DND-41 (cell line): ENCODE data around the gene FERMT2.

ENCODE experiments used
- EZH2 ChIP-seq: IDR thresholded peaks from 3 replicates; pipeline ENCODE4 v1.6.1; 2012; ENCODE audit warnings: borderline replicate concordance, low read depth, mild to moderate bottlenecking, moderate library complexity, low read length, inconsistent platforms; ENCODE audit not compliant: severe bottlenecking
- TF ChIP-seq, protein P1 (sequence below): IDR thresholded peaks from 2 replicates; pipeline ENCODE4 v1.5.1; 2012; ENCODE audit warnings: borderline replicate concordance, low read length, moderate library complexity, mild to moderate bottlenecking; ENCODE audit not compliant: poor library complexity, severe bottlenecking; ENCODE audit errors: extremely low read depth

GRCh38 chr14:52891800-52892199, 59.0 kb downstream of the FERMT2 start:
- TF ChIP-seq, protein P1, sequence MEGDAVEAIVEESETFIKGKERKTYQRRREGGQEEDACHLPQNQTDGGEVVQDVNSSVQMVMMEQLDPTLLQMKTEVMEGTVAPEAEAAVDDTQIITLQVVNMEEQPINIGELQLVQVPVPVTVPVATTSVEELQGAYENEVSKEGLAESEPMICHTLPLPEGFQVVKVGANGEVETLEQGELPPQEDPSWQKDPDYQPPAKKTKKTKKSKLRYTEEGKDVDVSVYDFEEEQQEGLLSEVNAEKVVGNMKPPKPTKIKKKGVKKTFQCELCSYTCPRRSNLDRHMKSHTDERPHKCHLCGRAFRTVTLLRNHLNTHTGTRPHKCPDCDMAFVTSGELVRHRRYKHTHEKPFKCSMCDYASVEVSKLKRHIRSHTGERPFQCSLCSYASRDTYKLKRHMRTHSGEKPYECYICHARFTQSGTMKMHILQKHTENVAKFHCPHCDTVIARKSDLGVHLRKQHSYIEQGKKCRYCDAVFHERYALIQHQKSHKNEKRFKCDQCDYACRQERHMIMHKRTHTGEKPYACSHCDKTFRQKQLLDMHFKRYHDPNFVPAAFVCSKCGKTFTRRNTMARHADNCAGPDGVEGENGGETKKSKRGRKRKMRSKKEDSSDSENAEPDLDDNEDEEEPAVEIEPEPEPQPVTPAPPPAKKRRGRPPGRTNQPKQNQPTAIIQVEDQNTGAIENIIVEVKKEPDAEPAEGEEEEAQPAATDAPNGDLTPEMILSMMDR = no peak
- TF ChIP-seq EZH2 = no peak
